ENCODE data around the gene MORN5. TPM values are rescaled to one million over a fixed set of nuclear protein-coding genes. Genes with fewer than 3 reads are reported as not detected.

The MORN5 gene
- total and polyA plus RNA-seq, 9 of the 15 experiments (the other 6 are each of a cell fraction or from before 2014, with no cell fraction given): not detected

GRCh38 chr9:122214507-122214906 is 54.8 kb downstream of the MORN5 start (continued):
- TF ChIP-seq IRF1 (CRISPR knock-in tag; IDR thresholded peaks at IDR 0.05; ENCODE audit: borderline replicate concordance) (no peak), ZFP36 (IDR thresholded peaks at IDR 0.05; ENCODE audit: low read depth, low read length, partially characterized antibody) (no peak), XRCC3 (IDR thresholded peaks at IDR 0.05) (no peak), BRCA1 (IDR thresholded peaks at IDR 0.05) (no peak), BRCA1 (CRISPR knock-in tag; IDR thresholded peaks at IDR 0.05) (no peak)

- Histone ChIP-seq H2AFZ (ENCODE audit: low read depth, low read length) (no peak overlapping the region), H3K9me3 (replicated peaks; ENCODE audit: control insufficient read depth, insufficient read depth, low read depth, low read length) (peaks cover 2% of the 10 kb centered on the region; the same call in 1 of the 2 replicates), H4K20me1 (replicated peaks; ENCODE audit: control insufficient read depth, insufficient read depth, low read length) (no peaks in the 10 kb centered on the region), H3K4me3 (no peak overlapping the region), H3K9ac (ENCODE audit: insufficient read depth in 1 of 2, low read depth in 2 of 2, low read length in 2 of 2) (no peak overlapping the region; a peak in 1 of 4 replicates), H3K36me3 (ENCODE audit: control insufficient read depth, insufficient read depth, low read length) (peaks cover 14% of the 10 kb centered on the region; the same call in 1 of the 3 replicates), H3K27ac (ENCODE audit: extremely low read depth, low read depth, low read length) (no peak overlapping the region), H3K27me3 (ENCODE audit: control insufficient read depth in 2 of 2, insufficient read depth in 2 of 2, low read length in 2 of 2) (no peaks in the 10 kb centered on the region), H3K9me1 (ENCODE audit: control insufficient read depth, insufficient read depth, low read length) (no peaks in the 10 kb centered on the region), H3K79me2 (ENCODE audit: control insufficient read depth, insufficient read depth, low read length) (peaks cover 27% of the 10 kb centered on the region), H3K4me1 (replicated peaks in 1 of 2; ENCODE audit: control insufficient read depth in 2 of 2, insufficient read depth in 2 of 2, low read length in 2 of 2) (peaks cover 23 to 37% of the 10 kb centered on the region in 2 experiments; a peak in 4 of 5 replicates), H3K4me2 (ENCODE audit: insufficient read depth, low read length) (no peak overlapping the region)
- ChIA-PET POLR2A (interaction anchor here (0.6 to 0.9 kb wide), 2 partner anchors 23 to 155 kb away, joined by 3 read pairs; partner anchors contain the start of gene PTGS1), CTCF (ENCODE audit: low intra/inter-chr PET ratio) (no interaction called here)
- ATAC-seq (no peak), FAIRE-seq (no peak), DNase-seq (ENCODE audit: extremely low read depth in 1 of 4, low spot score in 3 of 4) (no peak)
- WGBS (ENCODE audit: insufficient coverage, low coverage, missing lambda C conversion rate): 100% methylated on average over 1 of the region's 1 CpG
- in situ Hi-C loops (cut with MboI) (no loop called here), intact Hi-C loops (cut with micrococcal nuclease) (no loop called here)
- BruUV-seq (replicated peaks): no TSS peak
- no peak for TF ChIP-seq ESRRB (CRISPR knock-in tag; IDR thresholded peaks at IDR 0.05; ENCODE audit: borderline replicate concordance)
- no peak for TF ChIP-seq PHB (CRISPR knock-in tag; IDR thresholded peaks at IDR 0.05)
- TF ChIP-seq ZNF124 (CRISPR knock-in tag; IDR thresholded peaks at IDR 0.05): no peak
- no peak for TF ChIP-seq SMAD3 (CRISPR knock-in tag; conservative IDR thresholded peaks at IDR 0.05)
- no peak for TF ChIP-seq ZNF175 (CRISPR knock-in tag; IDR thresholded peaks at IDR 0.05; ENCODE audit: low read depth)
- TF ChIP-seq DPF2 (IDR thresholded peaks at IDR 0.05): no peak
- no peak for TF ChIP-seq IFI16 (CRISPR knock-in tag; IDR thresholded peaks at IDR 0.05)
- TF ChIP-seq UBTF (IDR thresholded peaks at IDR 0.05; ENCODE audit: borderline replicate concordance in 1 of 2, low read depth in 2 of 2, low read length in 2 of 2): no peak
Measured at GRCh38 chr9:122215663-122216062, 56.0 kb downstream of the MORN5 start.

All from K562 (cell line).